Glomerular endothelial cell (primary cell): ENCODE data around the gene IFITM1. TPM values are rescaled to one million over a fixed set of nuclear protein-coding genes. Genes with fewer than 3 reads are reported as not detected.
"Not testable (repeated sequence)": the region's sequence is repeated elsewhere in the genome, so short reads cannot be mapped to it uniquely, and the experiment has no call there.

Experiments
- DNase-seq: peaks from one replicate; pipeline ENCODE4 v3.0.0-alpha.2; 2011; ENCODE audit warnings: low read depth, low spot score; ENCODE audit errors: extremely low read depth
- total RNA-seq: library from RNA; depleted of rRNA; stranded (reverse); fragments of >200 nt; gene quantifications from 2 replicates; pipeline ENCODE4 v1.2.3, GENCODE V29; 2015

IFITM1 gene
- total RNA-seq, 1 donor from 2014 or later: 86.5 TPM

- no peak for DNase-seq
Measured at GRCh38 chr11:339963-340362, 26.1 kb downstream of the IFITM1 start.

- no peak for DNase-seq
Measured at GRCh38 chr11:340539-341512, 27.0 kb downstream of the IFITM1 start.

- DNase-seq: no peak
Measured at GRCh38 chr11:342328-342727, 28.5 kb downstream of the IFITM1 start.

- DNase-seq: no peak
Measured at GRCh38 chr11:344836-345578, 31.2 kb downstream of the IFITM1 start.

- DNase-seq: no peak
Measured at GRCh38 chr11:346529-346928, 32.7 kb downstream of the IFITM1 start.

GRCh38 chr11:349270-349954 lies 35.6 kb downstream of the IFITM1 start:
- not testable (repeated sequence) for DNase-seq

- not testable (repeated sequence) for DNase-seq
Measured at GRCh38 chr11:350033-350722, 36.3 kb downstream of the IFITM1 start.

GRCh38 chr11:350723-351255 lies 36.9 kb downstream of the IFITM1 start:
- no peak for DNase-seq

- DNase-seq: no peak
Measured at GRCh38 chr11:351411-351810, 37.6 kb downstream of the IFITM1 start.

- no peak for DNase-seq
Measured at GRCh38 chr11:352456-353031, 38.7 kb downstream of the IFITM1 start.

GRCh38 chr11:353179-353873 lies 39.5 kb downstream of the IFITM1 start:
- no peak for DNase-seq

- no peak for DNase-seq
Measured at GRCh38 chr11:355581-356458, 42.0 kb downstream of the IFITM1 start.

- no peak for DNase-seq
Measured at GRCh38 chr11:356610-357009, 42.8 kb downstream of the IFITM1 start.

- DNase-seq: no peak
Measured at GRCh38 chr11:357582-357981, 43.7 kb downstream of the IFITM1 start.

- DNase-seq: no peak
Measured at GRCh38 chr11:358129-358800, 44.4 kb downstream of the IFITM1 start.

GRCh38 chr11:359181-359714 lies 45.4 kb downstream of the IFITM1 start:
- no peak for DNase-seq
